K562 (cell line): ENCODE results near the gene GPR152. TPM values are rescaled to one million over a fixed set of nuclear protein-coding genes. Genes with fewer than 3 reads are reported as not detected.

Source experiments
- FOXA1 ChIP-seq: fragments of 450-650 bp; IDR thresholded peaks from 2 replicates; pipeline ENCODE4 v1.6.1; 2016; ENCODE audit warnings: mild to moderate bottlenecking, borderline replicate concordance
- IRF2 ChIP-seq: sonication (generic); formaldehyde crosslinking; IDR thresholded peaks from 2 replicates; pipeline ENCODE4 v1.8.1; 2022; ENCODE audit warnings: mild to moderate bottlenecking, missing genetic modification reagents
- JUND ChIP-seq, 2 experiments: IDR thresholded peaks; 2 replicates in 1 of 2; 3 replicates in 1 of 2; pipeline ENCODE4 v1.6.1; 2011; ENCODE audit warnings: borderline replicate concordance in 2 of 2, low read depth in 2 of 2, low read length in 2 of 2, improper control_type of control experiment in 1 of 2, missing biosample characterization in 1 of 2, missing genetic modification characterization in 1 of 2, missing genetic modification reagents in 1 of 2
- LCOR ChIP-seq: sonication (generic); formaldehyde crosslinking; IDR thresholded peaks from 2 replicates; pipeline ENCODE4 v1.8.0; 2022; ENCODE audit warnings: mild to moderate bottlenecking, missing genetic modification reagents
- MCM5 ChIP-seq: fragments of 450-650 bp; IDR thresholded peaks from 2 replicates; pipeline ENCODE4 v1.6.1; 2016; ENCODE audit warnings: low read depth
- MTA3 ChIP-seq: fragments of 450-650 bp; formaldehyde crosslinking; IDR thresholded peaks from 2 replicates; pipeline ENCODE4 v1.6.1; 2017; ENCODE audit warnings: mild to moderate bottlenecking, borderline replicate concordance
- NUFIP1 ChIP-seq: fragments of 450-650 bp; IDR thresholded peaks from 2 replicates; pipeline ENCODE4 v1.6.1; 2018; ENCODE audit not compliant: partially characterized antibody
- SNIP1 ChIP-seq: fragments of 450-650 bp; IDR thresholded peaks from 2 replicates; pipeline ENCODE4 v1.7.1; 2017; ENCODE audit warnings: low read depth, mild to moderate bottlenecking
- SRSF9 ChIP-seq: fragments of 200-400 bp; formaldehyde crosslinking; IDR thresholded peaks from 2 replicates; pipeline ENCODE4 v1.6.1; 2017; ENCODE audit warnings: low read depth, low read length, borderline replicate concordance
- ZNF143 ChIP-seq: sonication (generic); formaldehyde crosslinking; IDR thresholded peaks from 2 replicates; pipeline ENCODE4 v1.9.0; 2022; ENCODE audit warnings: mild to moderate bottlenecking, missing genetic modification reagents
- ZNF239 ChIP-seq: fragments of 250-450 bp; sonication (Bioruptor Pico); IDR thresholded peaks from 2 replicates; pipeline ENCODE4 v1.4.0; 2020; ENCODE audit warnings: mild to moderate bottlenecking
- ZNF407 ChIP-seq: fragments of 450-650 bp; IDR thresholded peaks from 2 replicates; pipeline ENCODE4 v1.6.1; 2016; ENCODE audit warnings: low read depth
- ZNF584 ChIP-seq: fragments of 200-800 bp; sonication (Bioruptor generic); IDR thresholded peaks from 2 replicates; pipeline ENCODE4 v1.6.1; 2016; ENCODE audit warnings: low read depth, mild to moderate bottlenecking, missing genetic modification characterization, missing compliant biosample characterization
- polyA plus RNA-seq, 8 experiments: library from polyadenylated mRNA; depleted of rRNA in 4 of 8; stranded (reverse) in 5 of 8; unstranded in 3 of 8; fragments of >200 nt; fragmentation: Nextera tagmentation in 2 of 8; fragmentation: Illumina TruSeq in 1 of 8; extraction: Ambion mirVana in 2 of 8; extraction: Trizol in 1 of 8; gene quantifications; 2 replicates each; pipeline versions ENCODE4 v1.2.1 to v1.2.3, GENCODE V29; 2011 to 2014; ENCODE audit warnings: inconsistent platforms in 1 of 8, missing spikeins in 1 of 8
- total RNA-seq, 7 experiments: library from RNA; depleted of rRNA in 6 of 7; stranded (reverse); fragments of >200 nt in 6 of 7; fragmentation: Illumina TruSeq in 2 of 7; extraction: Trizol in 2 of 7; gene quantifications; 2 replicates each; pipeline versions ENCODE4 v1.2.1 to v1.2.3, GENCODE V29; 2011 to 2021; ENCODE audit warnings: low replicate concordance in 1 of 7

The GPR152 gene
- total and polyA plus RNA-seq, 9 of the 15 experiments (the other 6 are each of a cell fraction or from before 2014, with no cell fraction given): not detected

DNA sequence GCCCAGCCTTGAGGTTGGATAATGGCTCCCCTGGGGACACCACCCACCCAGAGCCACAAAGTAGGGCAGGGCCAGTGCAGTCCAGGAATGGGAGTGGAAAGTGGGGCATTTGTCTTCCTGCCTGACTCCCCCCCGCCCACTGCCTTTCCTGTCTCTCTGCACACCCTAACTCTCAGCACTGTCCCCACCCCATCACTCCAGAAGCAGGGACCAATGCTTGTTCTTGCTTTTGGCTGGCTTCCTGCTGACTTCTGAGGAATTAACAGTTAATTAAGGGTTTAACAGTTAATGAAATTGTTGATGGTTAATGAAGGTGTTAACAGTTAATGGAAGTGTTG is 47.9 kb upstream of the GPR152 start (continued):
- TF ChIP-seq ZNF407 (no peak), SNIP1 (no peak), NUFIP1 (no peak), MCM5 (no peak), LCOR (CRISPR knock-in tag) (no peak), ZNF143 (no peak), ZNF584 (CRISPR knock-in tag) (no peak), JUND (IDR thresholded peaks at IDR 0.05; ENCODE audit: borderline replicate concordance, low read depth, low read length) (no peak), JUND (tag; IDR thresholded peaks at IDR 0.05; ENCODE audit: borderline replicate concordance, low read depth, low read length) (no peak), MTA3 (no peak), FOXA1 (no peak), ZNF239 (no peak), IRF2 (no peak), SRSF9 (no peak)
- TF ChIP-seq, all 486 proteins: peak for 0
